SU-DHL-6 (cell line): ENCODE data around the gene KHDC4.

Experiments
- H2AFZ ChIP-seq: fragments of 200-600 bp; sonication (generic); 2 replicates; pipeline ENCODE4 v1.6.1; 2014; ENCODE audit warnings: low read depth, mild to moderate bottlenecking, moderate library complexity, mixed read lengths, antibody characterized with exemption, low read length; ENCODE audit not compliant: severe bottlenecking
- H3F3A ChIP-seq: fragments of 200-600 bp; shearing (Covaris generic); 2 replicates; pipeline ENCODE4 v1.6.0; 2016; ENCODE audit warnings: antibody characterized with exemption, mild to moderate bottlenecking; ENCODE audit not compliant: insufficient read depth
- H3K27ac ChIP-seq: fragments of 200-600 bp; sonication (generic); 2 replicates; pipeline ENCODE4 v1.5.1; 2016; ENCODE audit warnings: low read depth, mild to moderate bottlenecking, low read length, moderate library complexity, mixed read lengths
- H3K27me3 ChIP-seq: fragments of 200-600 bp; sonication (generic), shearing (Covaris generic); 2 replicates; pipeline ENCODE4 v1.6.0; 2014; ENCODE audit warnings: mild to moderate bottlenecking, low read length
- H3K36me3 ChIP-seq: fragments of 200-600 bp; sonication (generic); 2 replicates; pipeline ENCODE4 v1.6.1; 2014; ENCODE audit warnings: mild to moderate bottlenecking, low read length, mixed read lengths
- H3K4me2 ChIP-seq: fragments of 300-600, 200-600 bp; shearing (Covaris generic), sonication (generic); 2 replicates; pipeline ENCODE4 v1.6.0; 2014; ENCODE audit warnings: low read length, low read depth, mild to moderate bottlenecking; ENCODE audit not compliant: poor library complexity, severe bottlenecking
- H3K4me3 ChIP-seq: fragments of 200-600 bp; sonication (generic); 2 replicates; pipeline ENCODE4 v1.5.1; 2014; ENCODE audit warnings: antibody characterized with exemption, low read length, mild to moderate bottlenecking, mixed read lengths; ENCODE audit not compliant: insufficient read depth, poor library complexity, severe bottlenecking
- H3K79me2 ChIP-seq: fragments of 200-600 bp; sonication (generic); 2 replicates; pipeline ENCODE4 v1.6.1; 2014; ENCODE audit warnings: mild to moderate bottlenecking, low read length, moderate library complexity; ENCODE audit not compliant: insufficient read depth
- H3K9ac ChIP-seq: fragments of 200-600 bp; sonication (generic); 2 replicates; pipeline ENCODE4 v1.7.0; 2014; ENCODE audit warnings: mild to moderate bottlenecking, low read length
- H3K9me2 ChIP-seq: fragments of 200-600 bp; sonication (generic); replicated peaks from 2 replicates; pipeline ENCODE4 v1.6.1; 2014; ENCODE audit warnings: low read length; ENCODE audit not compliant: insufficient read depth
- H3K9me3 ChIP-seq: fragments of 200-600 bp; sonication (generic); 2 replicates; pipeline ENCODE4 v1.6.1; 2014; ENCODE audit warnings: low read length, mixed read lengths; ENCODE audit not compliant: insufficient read depth
- H4K20me1 ChIP-seq: fragments of 200-600 bp; sonication (generic); 2 replicates; pipeline ENCODE4 v1.6.1; 2014; ENCODE audit warnings: low read depth, mild to moderate bottlenecking, antibody characterized with exemption, low read length, moderate library complexity, mixed read lengths
- CTCF ChIP-seq: fragments of 200-600 bp; sonication (generic); IDR thresholded peaks from one replicate; pipeline ENCODE4 v1.5.1; 2017; ENCODE audit warnings: antibody characterized with exemption, mild to moderate bottlenecking, low read length, moderate library complexity; ENCODE audit not compliant: insufficient read depth, poor library complexity, severe bottlenecking
- EZH2phosphoT487 ChIP-seq: fragments of 200-600 bp; sonication (generic), shearing (Covaris generic); conservative IDR thresholded peaks from 2 replicates; pipeline ENCODE4 v1.6.1; 2018; ENCODE audit warnings: mild to moderate bottlenecking, antibody characterized with exemption, low read length, moderate library complexity, mixed read lengths

The KHDC4 gene

GRCh38 chr1:155967341-155968050 lies 33.3 kb upstream of the KHDC4 start:
- Histone ChIP-seq H3K9ac (no peak overlapping the region), H3F3A (no peaks in the 10 kb centered on the region), H3K36me3 (0 out of 2 replicates have a peak, but pooled peaks cover 6% of the 10 kb centered on the region), H3K9me2 (no peaks in the 10 kb centered on the region), H3K27ac (no peak overlapping the region), H3K4me2 (no peak overlapping the region), H3K79me2 (peaks cover 43% of the 10 kb centered on the region), H3K27me3 (no peaks in the 10 kb centered on the region), H3K9me3 (no peaks in the 10 kb centered on the region), H2AFZ (no peak overlapping the region), H3K4me3 (no peak overlapping the region), H4K20me1 (no peaks in the 10 kb centered on the region)
- TF ChIP-seq EZH2phosphoT487 (no peak), CTCF (no peak)

- no peaks in the 10 kb centered on the region for H4K20me1 ChIP-seq
- no peak overlapping the region for H3K27ac ChIP-seq
- H3K9ac ChIP-seq, result no peak overlapping the region
- H2AFZ ChIP-seq, result no peak overlapping the region
- no peak overlapping the region for H3K4me2 ChIP-seq
- H3K9me3 ChIP-seq, result no peaks in the 10 kb centered on the region
- TF ChIP-seq CTCF, result no peak
- TF ChIP-seq EZH2phosphoT487, result no peak
- no peaks in the 10 kb centered on the region for H3K9me2 ChIP-seq
- H3K27me3 ChIP-seq, result no peaks in the 10 kb centered on the region
- 0 out of 2 replicates have a peak, but pooled peaks cover 6% of the 10 kb centered on the region for H3K36me3 ChIP-seq
- H3K4me3 ChIP-seq, result no peak overlapping the region
- peaks cover 36% of the 10 kb centered on the region for H3K79me2 ChIP-seq
- no peaks in the 10 kb centered on the region for H3F3A ChIP-seq
These were observed 32.5 kb upstream of the KHDC4 start for GRCh38 chr1:155966750-155967149.

- Histone ChIP-seq H3K9me3 (no peaks in the 10 kb centered on the region), H3K9me2 (no peaks in the 10 kb centered on the region), H3K79me2 (peaks cover 30% of the 10 kb centered on the region), H3K36me3 (0 out of 2 replicates have a peak, but pooled peaks cover 6% of the 10 kb centered on the region), H3K27ac (no peak overlapping the region), H3K27me3 (no peaks in the 10 kb centered on the region), H3K4me2 (no peak overlapping the region), H3F3A (no peaks in the 10 kb centered on the region), H4K20me1 (no peaks in the 10 kb centered on the region), H2AFZ (no peak overlapping the region), H3K9ac (no peak overlapping the region), H3K4me3 (no peak overlapping the region)
- TF ChIP-seq EZH2phosphoT487, result no peak
- no peak for TF ChIP-seq CTCF
These were observed 31.9 kb upstream of the KHDC4 start for GRCh38 chr1:155966135-155966534.
